GM19035 (cell line): ENCODE results near the gene TNPO1.
"Not testable (repeated sequence)": the region's sequence is repeated elsewhere in the genome, so short reads cannot be mapped to it uniquely, and the experiment has no call there.

Source experiments
- ATAC-seq: cut with Tn5 transposase; IDR thresholded peaks from one replicate; pipeline ENCODE4 v1.9.1; 2021; ENCODE audit not compliant: unreplicated experiment

The TNPO1 gene

GRCh38 chr5:72925336-72926010 lies 109.0 kb downstream of the TNPO1 start:
- no peak for ATAC-seq

- ATAC-seq, result not testable (repeated sequence)
Observed at GRCh38 chr5:72932686-72933085, 116.2 kb downstream of the TNPO1 start.

- ATAC-seq, result not testable (repeated sequence)
Observed at GRCh38 chr5:72934953-72935725, 118.7 kb downstream of the TNPO1 start.

- ATAC-seq, result no peak
Observed at GRCh38 chr5:72936893-72937292, 120.4 kb downstream of the TNPO1 start.

GRCh38 chr5:72937517-72938061 lies 121.1 kb downstream of the TNPO1 start:
- no peak for ATAC-seq

- no peak for ATAC-seq
Observed at GRCh38 chr5:72938206-72938605, 121.7 kb downstream of the TNPO1 start.

GRCh38 chr5:72940082-72940481 lies 123.6 kb downstream of the TNPO1 start:
- ATAC-seq, result no peak

- no peak for ATAC-seq
Observed at GRCh38 chr5:72943307-72943706, 126.8 kb downstream of the TNPO1 start.

- no peak for ATAC-seq
Observed at GRCh38 chr5:72947498-72947897, 131.0 kb downstream of the TNPO1 start.

GRCh38 chr5:72949481-72949880 lies 133.0 kb downstream of the TNPO1 start:
- no peak for ATAC-seq

GRCh38 chr5:72951671-72952468 lies 135.4 kb downstream of the TNPO1 start:
- no peak for ATAC-seq

GRCh38 chr5:72954389-72954788 lies 137.9 kb downstream of the TNPO1 start:
- no peak for ATAC-seq

- ATAC-seq, result peak; percentile 44
Observed at GRCh38 chr5:72955143-72955767, 138.8 kb downstream of the TNPO1 start.

- ATAC-seq, result peak; percentile 93
Observed at GRCh38 chr5:72955768-72956323, 139.4 kb downstream of the TNPO1 start, which contains the start of gene FCHO2. Gene FCHO2, plus strand, starts transcription at chr5:72956041. Its CDS starts 56 bp downstream, at chr5:72956097.

GRCh38 chr5:72956324-72957140 lies 140.1 kb downstream of the TNPO1 start:
- peak; percentile 38 for ATAC-seq

- ATAC-seq, result no peak
Observed at GRCh38 chr5:72957337-72957736, 140.9 kb downstream of the TNPO1 start.

- ATAC-seq, result no peak
Observed at GRCh38 chr5:72959257-72959656, 142.8 kb downstream of the TNPO1 start.
